ENCODE data around the gene CRTAC1.
A peak's percentile ranks its signal among the peaks of the same experiment; 100 is the strongest.

The CRTAC1 gene

DNA sequence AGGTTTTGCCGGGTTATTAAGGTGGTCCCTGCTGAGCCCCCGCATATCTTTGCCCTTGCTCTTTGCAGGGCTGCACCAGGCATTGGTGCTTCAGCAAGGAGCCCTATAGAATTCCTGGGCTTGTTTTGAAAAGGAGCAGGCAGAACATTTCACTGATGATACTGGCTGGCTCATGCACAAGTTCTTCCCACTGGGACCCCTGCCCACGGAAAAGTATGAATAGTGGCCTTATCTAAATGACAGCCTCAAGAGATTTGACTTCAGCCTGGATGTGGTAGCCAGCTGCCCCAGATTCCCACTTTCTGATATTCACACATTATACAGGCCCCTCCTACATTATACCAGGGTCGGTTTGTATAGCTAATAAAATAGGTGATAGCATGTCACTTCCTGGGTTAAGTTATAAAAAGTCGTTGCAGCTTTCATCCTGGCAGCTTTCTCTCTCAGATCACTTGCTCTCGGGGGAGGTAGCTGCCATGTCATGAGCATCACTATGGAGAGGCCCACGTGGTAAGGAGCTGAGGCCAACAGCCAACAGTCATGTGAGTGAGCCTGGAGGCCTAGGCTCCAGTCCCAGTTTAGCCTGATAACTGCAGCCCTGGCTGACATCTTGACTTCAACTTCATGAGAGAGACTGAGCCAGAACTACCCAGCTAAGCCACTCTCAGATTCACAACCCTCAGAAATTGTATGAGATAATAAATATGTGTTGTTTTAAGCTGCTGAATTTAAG is 16.8 kb upstream of the CRTAC1 start:
- no peak for DNase-seq
- no peaks in the 10 kb centered on the region for H3K36me3 ChIP-seq
- H3K9me3 ChIP-seq (ENCODE audit: severe bottlenecking): no peaks in the 10 kb centered on the region
- H3K27me3 ChIP-seq (ENCODE audit: insufficient read depth, low read depth, severe bottlenecking): no peaks in the 10 kb centered on the region
- H3K27ac ChIP-seq: no peak overlapping the region
- TF ChIP-seq, protein P1, sequence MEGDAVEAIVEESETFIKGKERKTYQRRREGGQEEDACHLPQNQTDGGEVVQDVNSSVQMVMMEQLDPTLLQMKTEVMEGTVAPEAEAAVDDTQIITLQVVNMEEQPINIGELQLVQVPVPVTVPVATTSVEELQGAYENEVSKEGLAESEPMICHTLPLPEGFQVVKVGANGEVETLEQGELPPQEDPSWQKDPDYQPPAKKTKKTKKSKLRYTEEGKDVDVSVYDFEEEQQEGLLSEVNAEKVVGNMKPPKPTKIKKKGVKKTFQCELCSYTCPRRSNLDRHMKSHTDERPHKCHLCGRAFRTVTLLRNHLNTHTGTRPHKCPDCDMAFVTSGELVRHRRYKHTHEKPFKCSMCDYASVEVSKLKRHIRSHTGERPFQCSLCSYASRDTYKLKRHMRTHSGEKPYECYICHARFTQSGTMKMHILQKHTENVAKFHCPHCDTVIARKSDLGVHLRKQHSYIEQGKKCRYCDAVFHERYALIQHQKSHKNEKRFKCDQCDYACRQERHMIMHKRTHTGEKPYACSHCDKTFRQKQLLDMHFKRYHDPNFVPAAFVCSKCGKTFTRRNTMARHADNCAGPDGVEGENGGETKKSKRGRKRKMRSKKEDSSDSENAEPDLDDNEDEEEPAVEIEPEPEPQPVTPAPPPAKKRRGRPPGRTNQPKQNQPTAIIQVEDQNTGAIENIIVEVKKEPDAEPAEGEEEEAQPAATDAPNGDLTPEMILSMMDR (IDR thresholded peaks at IDR 0.05; ENCODE audit: low read depth, low read length): no peak
- H3K4me3 ChIP-seq (ENCODE audit: low read depth, low read length): no peak overlapping the region

DNA sequence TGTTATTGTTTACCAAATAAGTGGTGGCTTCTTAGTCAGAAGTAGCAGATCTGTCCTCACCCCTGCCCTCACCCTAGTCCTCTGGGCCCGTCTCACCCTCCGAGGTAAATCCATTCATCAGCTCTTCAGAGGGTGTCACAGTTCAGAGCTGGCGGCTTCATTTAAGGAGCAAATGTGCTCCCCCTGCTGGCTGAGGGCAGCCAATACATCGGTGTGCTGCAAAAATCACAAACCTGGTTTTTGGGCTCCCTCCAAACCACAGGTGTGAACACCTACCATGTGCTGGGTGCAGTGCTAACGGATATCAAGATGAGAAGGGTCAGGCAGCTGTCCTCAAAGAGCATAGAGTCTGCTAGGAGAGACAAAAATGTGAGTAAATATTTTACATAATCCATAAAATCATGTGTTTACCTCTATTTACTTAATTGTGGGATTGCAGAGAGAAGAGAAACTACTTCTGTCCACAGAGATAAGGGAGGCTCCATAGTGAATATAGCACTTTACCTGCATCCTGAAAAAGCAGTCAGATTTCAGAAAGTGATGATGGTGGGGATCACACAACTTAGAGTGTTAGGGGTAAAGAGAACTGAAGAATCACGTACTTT is 15.5 kb upstream of the CRTAC1 start:
- H3K4me3 ChIP-seq (ENCODE audit: low read depth, low read length): no peak overlapping the region
- H3K27me3 ChIP-seq (ENCODE audit: insufficient read depth, low read depth, severe bottlenecking): no peaks in the 10 kb centered on the region
- H3K9me3 ChIP-seq (ENCODE audit: severe bottlenecking): no peaks in the 10 kb centered on the region
- no peaks in the 10 kb centered on the region for H3K36me3 ChIP-seq
- TF ChIP-seq, protein P1 (IDR thresholded peaks at IDR 0.05; ENCODE audit: low read depth, low read length): peak; percentile 90
- H3K27ac ChIP-seq: no peak overlapping the region
- peak; percentile 78 for DNase-seq

DNA sequence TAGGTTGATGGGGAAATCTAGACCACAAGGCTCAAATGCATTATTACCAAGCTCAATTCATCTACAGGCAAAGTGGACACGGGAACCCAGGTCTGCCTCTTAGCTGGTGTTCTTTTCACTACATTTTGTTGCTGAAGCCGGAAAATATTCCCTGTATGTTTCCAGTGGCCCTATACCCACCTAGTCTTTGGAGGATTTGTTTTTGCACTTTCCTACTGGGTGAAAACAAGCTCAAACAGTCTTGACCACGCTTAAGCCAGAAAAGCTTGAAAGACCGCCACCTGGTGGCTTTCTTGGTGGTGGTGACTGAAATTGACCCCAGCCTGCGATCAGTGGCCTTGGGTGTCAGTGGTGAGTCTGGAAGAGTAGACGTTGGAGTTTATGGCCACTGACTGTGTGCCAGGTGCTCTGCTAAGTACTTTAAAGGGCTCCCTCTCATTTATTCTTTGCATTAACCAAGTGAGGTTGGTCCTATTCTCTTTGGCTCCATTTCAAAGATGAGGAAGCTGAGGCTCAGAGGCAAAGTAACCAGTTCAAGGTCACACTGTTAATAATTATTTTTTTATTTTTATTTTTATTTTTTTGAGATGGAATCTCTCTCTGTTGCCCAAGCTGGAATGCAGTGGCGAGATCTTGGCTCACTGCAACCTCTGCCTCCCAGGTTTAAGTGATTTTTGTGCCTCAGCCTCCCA is 11.1 kb upstream of the CRTAC1 start:
- DNase-seq: peak; percentile 81

DNA sequence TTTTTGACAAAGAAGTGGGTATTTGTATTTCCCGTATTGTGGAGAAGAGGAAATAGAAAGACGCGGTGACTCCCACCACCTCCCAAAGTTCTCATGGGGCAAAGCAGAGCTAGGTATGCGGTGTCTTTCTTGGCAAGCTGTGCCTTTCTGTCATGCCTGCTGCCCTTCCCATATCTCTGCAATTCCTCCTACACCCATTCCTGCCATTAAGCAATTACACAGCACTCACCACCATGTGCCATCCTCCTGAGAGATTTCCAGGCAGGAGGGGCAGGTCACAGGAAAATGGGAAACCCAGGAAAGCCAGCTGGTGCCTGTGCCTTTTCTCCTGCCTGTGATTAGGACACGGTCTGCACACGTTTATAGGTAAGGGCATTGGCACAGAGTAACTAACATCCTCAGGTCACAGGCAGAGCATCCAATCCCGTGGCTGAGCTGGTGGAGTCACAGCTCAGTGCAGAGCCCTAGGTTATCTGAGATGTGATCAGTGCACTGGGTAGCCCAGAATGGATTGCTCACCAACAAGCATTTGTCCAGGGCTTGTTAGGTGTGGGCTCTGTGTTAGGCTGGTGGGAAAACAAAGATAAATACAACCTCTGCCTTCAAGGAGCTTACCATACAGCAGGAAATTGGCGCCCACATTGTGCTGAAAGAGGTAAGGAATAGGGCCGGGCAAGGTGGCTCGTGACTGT is 9.4 kb upstream of the CRTAC1 start:
- Histone ChIP-seq H3K4me3 (ENCODE audit: low read depth, low read length) (no peak overlapping the region), H3K9me3 (ENCODE audit: severe bottlenecking) (no peaks in the 10 kb centered on the region), H3K36me3 (no peaks in the 10 kb centered on the region), H3K27ac (no peak overlapping the region), H3K27me3 (ENCODE audit: insufficient read depth, low read depth, severe bottlenecking) (no peaks in the 10 kb centered on the region)
- TF ChIP-seq, protein P1 (IDR thresholded peaks at IDR 0.05; ENCODE audit: low read depth, low read length): no peak
- no peak for DNase-seq

More for the DNA sequence above, 11.1 kb upstream of the CRTAC1 start:
- Histone ChIP-seq H3K27ac (no peak overlapping the region), H3K4me3 (ENCODE audit: low read depth, low read length) (no peak overlapping the region), H3K9me3 (ENCODE audit: severe bottlenecking) (no peaks in the 10 kb centered on the region), H3K36me3 (no peaks in the 10 kb centered on the region), H3K27me3 (ENCODE audit: insufficient read depth, low read depth, severe bottlenecking) (no peaks in the 10 kb centered on the region)
- TF ChIP-seq, protein P1 (IDR thresholded peaks at IDR 0.05; ENCODE audit: low read depth, low read length): peak; percentile 84

DNA sequence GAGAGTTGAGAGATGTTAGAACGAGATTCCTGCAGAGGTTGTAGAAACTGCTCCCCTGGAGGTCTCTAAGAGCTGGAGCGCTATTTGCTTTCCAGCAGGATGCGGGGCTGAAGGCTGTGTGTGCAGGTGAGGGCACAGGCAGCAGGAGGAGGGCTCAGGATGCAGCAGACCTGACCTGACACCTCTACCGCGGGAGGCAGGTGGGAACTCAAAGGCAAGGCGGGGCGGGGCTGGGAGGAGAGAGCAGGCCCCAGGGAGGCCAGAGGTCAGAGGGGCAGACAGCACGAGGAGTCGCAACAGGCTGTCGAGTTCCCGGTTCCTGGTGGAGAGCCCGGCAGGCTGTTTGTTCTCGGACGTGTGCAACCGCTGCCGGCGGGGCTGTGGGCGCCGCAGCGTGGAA is 7.9 kb upstream of the CRTAC1 start:
- no peak for DNase-seq
- H3K27me3 ChIP-seq (ENCODE audit: insufficient read depth, low read depth, severe bottlenecking): no peaks in the 10 kb centered on the region
- TF ChIP-seq, protein P1 (IDR thresholded peaks at IDR 0.05; ENCODE audit: low read depth, low read length): no peak
- H3K9me3 ChIP-seq (ENCODE audit: severe bottlenecking): no peaks in the 10 kb centered on the region
- no peak overlapping the region for H3K27ac ChIP-seq
- H3K4me3 ChIP-seq (ENCODE audit: low read depth, low read length): no peak overlapping the region
- no peaks in the 10 kb centered on the region for H3K36me3 ChIP-seq

Measured in WERI-Rb-1 (cell line).